HEK293 (cell line): ENCODE results near the gene PTGER2.

Experiments used
- CTCF ChIA-PET: fragments of 350-600 bp; formaldehyde crosslinking; extraction: SDS; loops from one replicate; lab custom pipeline; 2021; ENCODE audit warnings: antibody characterized with exemption; lab: Yijun Ruan, JAX
- POLR2A ChIA-PET: fragments of 300-600 bp; formaldehyde crosslinking; extraction: SDS; loops from one replicate; lab custom pipeline; 2020; ENCODE audit warnings: antibody characterized with exemption, inconsistent platforms; lab: Yijun Ruan, JAX
- H3K27ac ChIP-seq: fragments of 200-500 bp; sonication (Bioruptor generic); 2 replicates; pipeline ENCODE4 v1.5.1; 2014; ENCODE audit warnings: low read depth, low read length, control low read depth, inconsistent platforms; ENCODE audit errors: extremely low read depth
- H3K36me3 ChIP-seq, 2 experiments: fragments of 200-500 bp in 1 of 2; sonication (Bioruptor generic) in 1 of 2; 1 replicate in 1 of 2; 2 replicates in 1 of 2; pipeline ENCODE4 v1.5.1; 2014 to 2017; ENCODE audit warnings: inconsistent platforms in 2 of 2, low read length in 2 of 2; ENCODE audit not compliant: control insufficient read depth in 2 of 2, insufficient read depth in 1 of 2
- H3K4me1 ChIP-seq: fragments of 200-500 bp; sonication (Bioruptor generic); 2 replicates; pipeline ENCODE4 v1.5.1; 2014; ENCODE audit warnings: mild to moderate bottlenecking, low read length, inconsistent platforms; ENCODE audit not compliant: control insufficient read depth, insufficient read depth
- H3K4me3 ChIP-seq: 2 replicates; pipeline ENCODE4 v1.5.1; 2011; ENCODE audit warnings: low read depth, mild to moderate bottlenecking, control low read depth, low read length, moderate library complexity
- H3K9me3 ChIP-seq: fragments of 200-500 bp; sonication (Bioruptor generic); 2 replicates; pipeline ENCODE4 v1.5.1; 2014; ENCODE audit warnings: low read depth, low read length, inconsistent platforms; ENCODE audit not compliant: control insufficient read depth, insufficient read depth
- HOXC10 ChIP-seq: sonication (generic); formaldehyde crosslinking; IDR thresholded peaks from 2 replicates; pipeline ENCODE4 v1.8.1; 2023; ENCODE audit warnings: mild to moderate bottlenecking, missing genetic modification reagents
- KLF1 ChIP-seq: fragments of 450-650 bp; formaldehyde crosslinking; IDR thresholded peaks from 2 replicates; pipeline ENCODE4 v1.5.1; 2016; ENCODE audit warnings: missing biosample characterization, missing genetic modification characterization
- MYNN ChIP-seq: fragments of 450-650 bp; formaldehyde crosslinking; IDR thresholded peaks from 2 replicates; pipeline ENCODE4 v1.5.1; 2016; ENCODE audit warnings: missing biosample characterization, missing genetic modification characterization, borderline replicate concordance
- PRDM1 ChIP-seq: fragments of 450-650 bp; formaldehyde crosslinking; IDR thresholded peaks from 2 replicates; pipeline ENCODE4; 2016; ENCODE audit warnings: missing biosample characterization, missing genetic modification characterization
- TCF7L2 ChIP-seq: IDR thresholded peaks from 2 replicates; pipeline ENCODE4 v1.6.1; 2011; ENCODE audit warnings: low read depth, mild to moderate bottlenecking, inconsistent platforms, low read length, moderate library complexity, borderline replicate concordance
- TRIM28 ChIP-seq: IDR thresholded peaks from 2 replicates; pipeline ENCODE4 v1.6.1; 2011; ENCODE audit warnings: low read length, control low read depth, borderline replicate concordance
- ZBTB17 ChIP-seq: fragments of 450-650 bp; formaldehyde crosslinking; IDR thresholded peaks from 2 replicates; pipeline ENCODE4 v1.5.1; 2016; ENCODE audit warnings: missing biosample characterization, missing genetic modification characterization
- ZBTB20 ChIP-seq: fragments of 450-650 bp; formaldehyde crosslinking; IDR thresholded peaks from 2 replicates; pipeline ENCODE4 v1.5.1; 2016; ENCODE audit warnings: missing biosample characterization, missing genetic modification characterization
- ZFP41 ChIP-seq: fragments of 450-650 bp; formaldehyde crosslinking; IDR thresholded peaks from 2 replicates; pipeline ENCODE4 v1.5.1; 2016; ENCODE audit warnings: missing biosample characterization, missing genetic modification characterization, borderline replicate concordance
- ZNF146 ChIP-seq: fragments of 450-650 bp; formaldehyde crosslinking; IDR thresholded peaks from 2 replicates; pipeline ENCODE4 v1.5.1; 2016; ENCODE audit warnings: missing biosample characterization, missing genetic modification characterization
- ZNF2 ChIP-seq: fragments of 450-650 bp; formaldehyde crosslinking; IDR thresholded peaks from 2 replicates; pipeline ENCODE4 v1.5.1; 2016; ENCODE audit warnings: missing biosample characterization, missing genetic modification characterization
- ZNF248 ChIP-seq: fragments of 450-650 bp; formaldehyde crosslinking; IDR thresholded peaks from 2 replicates; pipeline ENCODE4 v1.5.1; 2017; ENCODE audit warnings: missing biosample characterization, missing genetic modification characterization
- ZNF266 ChIP-seq: fragments of 450-650 bp; formaldehyde crosslinking; IDR thresholded peaks from 2 replicates; pipeline ENCODE4 v1.5.1; 2016; ENCODE audit warnings: missing biosample characterization, missing genetic modification characterization, low read depth
- ZNF404 ChIP-seq: fragments of 450-650 bp; formaldehyde crosslinking; IDR thresholded peaks from 2 replicates; pipeline ENCODE4 v1.5.1; 2017; ENCODE audit warnings: missing biosample characterization, missing genetic modification characterization
- ZNF501 ChIP-seq: fragments of 450-650 bp; formaldehyde crosslinking; IDR thresholded peaks from 2 replicates; pipeline ENCODE4 v1.5.1; 2016; ENCODE audit warnings: missing biosample characterization, missing genetic modification characterization
- ZNF548 ChIP-seq: fragments of 450-650 bp; formaldehyde crosslinking; IDR thresholded peaks from 2 replicates; pipeline ENCODE4 v1.5.1; 2016; ENCODE audit warnings: missing biosample characterization, missing genetic modification characterization
- ZNF571 ChIP-seq: fragments of 450-650 bp; formaldehyde crosslinking; IDR thresholded peaks from 2 replicates; pipeline ENCODE4 v1.5.0; 2017; ENCODE audit warnings: missing biosample characterization, missing genetic modification characterization
- ZNF701 ChIP-seq: fragments of 450-650 bp; formaldehyde crosslinking; IDR thresholded peaks from 2 replicates; pipeline ENCODE4 v1.5.1; 2016; ENCODE audit warnings: missing biosample characterization, missing genetic modification characterization
- ZSCAN23 ChIP-seq: fragments of 450-650 bp; formaldehyde crosslinking; IDR thresholded peaks from 2 replicates; pipeline ENCODE4 v1.5.1; 2016; ENCODE audit warnings: missing biosample characterization, missing genetic modification characterization
- ZSCAN30 ChIP-seq: fragments of 450-650 bp; IDR thresholded peaks from 2 replicates; pipeline ENCODE4 v1.5.1; 2018; ENCODE audit warnings: missing biosample characterization, mild to moderate bottlenecking, missing genetic modification characterization, moderate library complexity
- TF ChIP-seq, protein P1 (sequence below): fragments of 450-650 bp; formaldehyde crosslinking; conservative IDR thresholded peaks from 2 replicates; pipeline ENCODE4 v1.5.1; 2016; ENCODE audit warnings: low read depth, missing biosample characterization, missing genetic modification characterization
- TF ChIP-seq, protein P2 (sequence below): fragments of 450-650 bp; formaldehyde crosslinking; optimal IDR thresholded peaks from 2 replicates; pipeline ENCODE3; 2016; ENCODE audit warnings: missing biosample characterization, mild to moderate bottlenecking, missing genetic modification characterization
- TF ChIP-seq, protein P3 (sequence below): fragments of 450-650 bp; formaldehyde crosslinking; IDR thresholded peaks from 2 replicates; pipeline ENCODE4 v1.5.1; 2016; ENCODE audit warnings: missing biosample characterization, missing genetic modification characterization
- TF ChIP-seq, protein P4 (sequence below): fragments of 450-650 bp; formaldehyde crosslinking; IDR thresholded peaks from 2 replicates; pipeline ENCODE4 v1.5.1; 2016; ENCODE audit warnings: missing biosample characterization, missing genetic modification characterization

Gene PTGER2

DNA sequence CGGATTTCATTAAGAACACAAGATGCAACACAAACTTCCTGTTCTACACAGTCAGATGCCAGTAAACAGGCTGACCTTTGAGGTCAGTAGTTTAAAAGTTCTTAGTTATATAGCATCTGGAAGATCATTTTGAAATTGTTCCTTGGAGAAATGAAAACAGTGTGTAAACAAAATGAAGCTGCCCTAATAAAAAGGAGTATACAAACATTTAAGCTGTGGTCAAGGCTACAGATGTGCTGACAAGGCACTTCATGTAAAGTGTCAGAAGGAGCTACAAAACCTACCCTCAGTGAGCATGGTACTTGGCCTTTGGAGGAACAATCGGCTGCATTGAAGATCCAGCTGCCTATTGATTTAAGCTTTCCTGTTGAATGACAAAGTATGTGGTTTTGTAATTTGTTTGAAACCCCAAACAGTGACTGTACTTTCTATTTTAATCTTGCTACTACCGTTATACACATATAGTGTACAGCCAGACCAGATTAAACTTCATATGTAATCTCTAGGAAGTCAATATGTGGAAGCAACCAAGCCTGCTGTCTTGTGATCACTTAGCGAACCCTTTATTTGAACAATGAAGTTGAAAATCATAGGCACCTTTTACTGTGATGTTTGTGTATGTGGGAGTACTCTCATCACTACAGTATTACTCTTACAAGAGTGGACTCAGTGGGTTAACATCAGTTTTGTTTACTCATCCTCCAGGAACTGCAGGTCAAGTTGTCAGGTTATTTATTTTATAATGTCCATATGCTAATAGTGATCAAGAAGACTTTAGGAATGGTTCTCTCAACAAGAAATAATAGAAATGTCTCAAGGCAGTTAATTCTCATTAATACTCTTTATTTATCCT is 13.5 kb downstream of the PTGER2 start (continued):
- TF ChIP-seq, protein P1, sequence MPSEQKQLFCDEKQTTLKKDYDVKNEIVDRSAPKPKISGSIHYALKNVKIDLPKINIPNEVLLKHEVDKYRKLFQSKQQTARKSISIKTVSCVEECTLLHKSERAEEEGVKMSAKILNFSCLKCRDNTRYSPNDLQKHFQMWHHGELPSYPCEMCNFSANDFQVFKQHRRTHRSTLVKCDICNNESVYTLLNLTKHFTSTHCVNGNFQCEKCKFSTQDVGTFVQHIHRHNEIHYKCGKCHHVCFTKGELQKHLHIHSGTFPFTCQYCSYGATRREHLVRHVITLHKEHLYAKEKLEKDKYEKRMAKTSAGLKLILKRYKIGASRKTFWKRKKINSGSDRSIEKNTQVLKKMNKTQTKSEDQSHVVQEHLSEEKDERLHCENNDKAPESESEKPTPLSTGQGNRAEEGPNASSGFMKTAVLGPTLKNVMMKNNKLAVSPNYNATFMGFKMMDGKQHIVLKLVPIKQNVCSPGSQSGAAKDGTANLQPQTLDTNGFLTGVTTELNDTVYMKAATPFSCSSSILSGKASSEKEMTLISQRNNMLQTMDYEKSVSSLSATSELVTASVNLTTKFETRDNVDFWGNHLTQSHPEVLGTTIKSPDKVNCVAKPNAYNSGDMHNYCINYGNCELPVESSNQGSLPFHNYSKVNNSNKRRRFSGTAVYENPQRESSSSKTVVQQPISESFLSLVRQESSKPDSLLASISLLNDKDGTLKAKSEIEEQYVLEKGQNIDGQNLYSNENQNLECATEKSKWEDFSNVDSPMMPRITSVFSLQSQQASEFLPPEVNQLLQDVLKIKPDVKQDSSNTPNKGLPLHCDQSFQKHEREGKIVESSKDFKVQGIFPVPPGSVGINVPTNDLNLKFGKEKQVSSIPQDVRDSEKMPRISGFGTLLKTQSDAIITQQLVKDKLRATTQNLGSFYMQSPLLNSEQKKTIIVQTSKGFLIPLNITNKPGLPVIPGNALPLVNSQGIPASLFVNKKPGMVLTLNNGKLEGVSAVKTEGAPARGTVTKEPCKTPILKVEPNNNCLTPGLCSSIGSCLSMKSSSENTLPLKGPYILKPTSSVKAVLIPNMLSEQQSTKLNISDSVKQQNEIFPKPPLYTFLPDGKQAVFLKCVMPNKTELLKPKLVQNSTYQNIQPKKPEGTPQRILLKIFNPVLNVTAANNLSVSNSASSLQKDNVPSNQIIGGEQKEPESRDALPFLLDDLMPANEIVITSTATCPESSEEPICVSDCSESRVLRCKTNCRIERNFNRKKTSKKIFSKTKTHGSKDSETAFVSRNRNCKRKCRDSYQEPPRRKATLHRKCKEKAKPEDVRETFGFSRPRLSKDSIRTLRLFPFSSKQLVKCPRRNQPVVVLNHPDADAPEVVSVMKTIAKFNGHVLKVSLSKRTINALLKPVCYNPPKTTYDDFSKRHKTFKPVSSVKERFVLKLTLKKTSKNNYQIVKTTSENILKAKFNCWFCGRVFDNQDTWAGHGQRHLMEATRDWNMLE = no peak
- no peak for TF ChIP-seq ZNF146 (tag by site-specific recombination)
- no peak for TF ChIP-seq ZFP41 (tag by site-specific recombination)
- TF ChIP-seq ZNF501 (tag by site-specific recombination) = no peak
- no peak for TF ChIP-seq MYNN (tag by site-specific recombination)
- no peak for TF ChIP-seq ZNF404

DNA sequence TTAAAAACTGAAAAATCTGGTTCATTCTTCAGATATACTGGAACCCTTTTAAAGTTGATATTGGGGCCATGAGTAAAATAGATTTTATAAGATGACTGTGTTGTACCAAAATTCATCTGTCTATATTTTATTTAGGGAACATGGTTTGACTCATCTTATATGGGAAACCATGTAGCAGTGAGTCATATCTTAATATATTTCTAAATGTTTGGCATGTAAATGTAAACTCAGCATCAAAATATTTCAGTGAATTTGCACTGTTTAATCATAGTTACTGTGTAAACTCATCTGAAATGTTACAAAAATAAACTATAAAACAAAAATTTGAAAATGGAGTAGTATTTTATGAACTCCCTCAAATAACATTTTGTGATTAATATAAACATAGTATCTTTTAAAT is 14.2 kb downstream of the PTGER2 start:
- Histone ChIP-seq H3K27ac (no peak overlapping the region), H3K36me3 (no peaks in the 10 kb centered on the region), H3K4me1 (no peaks in the 10 kb centered on the region), H3K4me3 (no peak overlapping the region)
- CTCF ChIA-PET = no interaction called here
- POLR2A ChIA-PET = no interaction called here
- TF ChIP-seq ZFP41 (tag by site-specific recombination) = no peak
- TF ChIP-seq KLF1 (tag by site-specific recombination) = no peak
- TF ChIP-seq ZNF266 (tag by site-specific recombination) = no peak
- no peak for TF ChIP-seq ZNF701 (tag by site-specific recombination)
- TF ChIP-seq PRDM1 = no peak
- no peak for TF ChIP-seq ZNF501 (tag by site-specific recombination)
- no peak for TF ChIP-seq ZBTB20
- TF ChIP-seq HOXC10 (CRISPR knock-in tag) = no peak
- TF ChIP-seq, protein P2, sequence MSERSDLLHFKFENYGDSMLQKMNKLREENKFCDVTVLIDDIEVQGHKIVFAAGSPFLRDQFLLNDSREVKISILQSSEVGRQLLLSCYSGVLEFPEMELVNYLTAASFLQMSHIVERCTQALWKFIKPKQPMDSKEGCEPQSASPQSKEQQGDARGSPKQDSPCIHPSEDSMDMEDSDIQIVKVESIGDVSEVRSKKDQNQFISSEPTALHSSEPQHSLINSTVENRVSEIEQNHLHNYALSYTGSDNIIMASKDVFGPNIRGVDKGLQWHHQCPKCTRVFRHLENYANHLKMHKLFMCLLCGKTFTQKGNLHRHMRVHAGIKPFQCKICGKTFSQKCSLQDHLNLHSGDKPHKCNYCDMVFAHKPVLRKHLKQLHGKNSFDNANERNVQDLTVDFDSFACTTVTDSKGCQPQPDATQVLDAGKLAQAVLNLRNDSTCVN (tag by site-specific recombination) = no peak
- TF ChIP-seq ZBTB17 (tag by site-specific recombination) = no peak
- no peak for TF ChIP-seq TRIM28
- TF ChIP-seq ZNF548 (tag by site-specific recombination) = no peak
- no peak for TF ChIP-seq ZNF2
- no peak for TF ChIP-seq ZNF571 (tag by site-specific recombination)
- no peak for TF ChIP-seq TCF7L2
- no peak for TF ChIP-seq ZNF248 (tag by site-specific recombination)
- TF ChIP-seq ZSCAN30 = no peak
- TF ChIP-seq, protein P3, sequence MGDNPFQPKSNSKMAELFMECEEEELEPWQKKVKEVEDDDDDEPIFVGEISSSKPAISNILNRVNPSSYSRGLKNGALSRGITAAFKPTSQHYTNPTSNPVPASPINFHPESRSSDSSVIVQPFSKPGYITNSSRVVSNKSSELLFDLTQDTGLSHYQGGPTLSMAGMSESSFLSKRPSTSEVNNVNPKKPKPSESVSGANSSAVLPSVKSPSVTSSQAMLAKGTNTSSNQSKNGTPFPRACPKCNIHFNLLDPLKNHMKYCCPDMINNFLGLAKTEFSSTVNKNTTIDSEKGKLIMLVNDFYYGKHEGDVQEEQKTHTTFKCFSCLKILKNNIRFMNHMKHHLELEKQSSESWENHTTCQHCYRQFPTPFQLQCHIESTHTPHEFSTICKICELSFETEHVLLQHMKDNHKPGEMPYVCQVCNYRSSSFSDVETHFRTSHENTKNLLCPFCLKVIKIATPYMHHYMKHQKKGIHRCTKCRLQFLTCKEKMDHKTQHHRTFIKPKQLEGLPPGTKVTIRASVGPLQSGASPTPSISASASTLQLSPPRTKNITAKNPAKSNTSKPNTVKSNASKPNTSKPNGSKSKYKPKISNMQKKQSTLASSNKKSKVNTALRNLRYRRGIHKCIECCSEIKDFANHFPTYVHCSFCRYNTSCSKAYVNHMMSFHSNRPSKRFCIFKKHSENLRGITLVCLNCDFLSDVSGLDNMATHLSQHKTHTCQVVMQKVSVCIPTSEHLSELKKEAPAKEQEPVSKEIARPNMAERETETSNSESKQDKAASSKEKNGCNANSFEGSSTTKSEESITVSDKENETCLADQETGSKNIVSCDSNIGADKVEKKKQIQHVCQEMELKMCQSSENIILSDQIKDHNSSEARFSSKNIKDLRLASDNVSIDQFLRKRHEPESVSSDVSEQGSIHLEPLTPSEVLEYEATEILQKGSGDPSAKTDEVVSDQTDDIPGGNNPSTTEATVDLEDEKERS (tag by site-specific recombination) = no peak
- TF ChIP-seq, protein P4, sequence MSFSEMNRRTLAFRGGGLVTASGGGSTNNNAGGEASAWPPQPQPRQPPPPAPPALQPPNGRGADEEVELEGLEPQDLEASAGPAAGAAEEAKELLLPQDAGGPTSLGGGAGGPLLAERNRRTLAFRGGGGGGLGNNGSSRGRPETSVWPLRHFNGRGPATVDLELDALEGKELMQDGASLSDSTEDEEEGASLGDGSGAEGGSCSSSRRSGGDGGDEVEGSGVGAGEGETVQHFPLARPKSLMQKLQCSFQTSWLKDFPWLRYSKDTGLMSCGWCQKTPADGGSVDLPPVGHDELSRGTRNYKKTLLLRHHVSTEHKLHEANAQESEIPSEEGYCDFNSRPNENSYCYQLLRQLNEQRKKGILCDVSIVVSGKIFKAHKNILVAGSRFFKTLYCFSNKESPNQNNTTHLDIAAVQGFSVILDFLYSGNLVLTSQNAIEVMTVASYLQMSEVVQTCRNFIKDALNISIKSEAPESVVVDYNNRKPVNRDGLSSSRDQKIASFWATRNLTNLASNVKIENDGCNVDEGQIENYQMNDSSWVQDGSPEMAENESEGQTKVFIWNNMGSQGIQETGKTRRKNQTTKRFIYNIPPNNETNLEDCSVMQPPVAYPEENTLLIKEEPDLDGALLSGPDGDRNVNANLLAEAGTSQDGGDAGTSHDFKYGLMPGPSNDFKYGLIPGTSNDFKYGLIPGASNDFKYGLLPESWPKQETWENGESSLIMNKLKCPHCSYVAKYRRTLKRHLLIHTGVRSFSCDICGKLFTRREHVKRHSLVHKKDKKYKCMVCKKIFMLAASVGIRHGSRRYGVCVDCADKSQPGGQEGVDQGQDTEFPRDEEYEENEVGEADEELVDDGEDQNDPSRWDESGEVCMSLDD (tag by site-specific recombination) = no peak
- no peak for TF ChIP-seq ZSCAN23 (tag by site-specific recombination)
- TF ChIP-seq, all 188 proteins: peak for 0
- H3K9me3 ChIP-seq = no peaks in the 10 kb centered on the region
